DOHH2 (cell line): ENCODE results near the gene MALRD1.

ENCODE experiments used
- CTCF ChIP-seq: fragments of 200-600 bp; sonication (generic); IDR thresholded peaks from one replicate; pipeline ENCODE4 v1.5.1; 2014; ENCODE audit warnings: antibody characterized with exemption, mild to moderate bottlenecking, low read depth, low read length; ENCODE audit not compliant: poor library complexity, severe bottlenecking
- EZH2phosphoT487 ChIP-seq: fragments of 200-600 bp; sonication (generic); IDR thresholded peaks from 2 replicates; pipeline ENCODE4 v1.6.1; 2017; ENCODE audit warnings: borderline replicate concordance, mild to moderate bottlenecking, antibody characterized with exemption, low read length, moderate library complexity, mixed read lengths

GRCh38 chr10:19256331-19256730, 207.7 kb downstream of the MALRD1 start:
- no peak for TF ChIP-seq CTCF
- no peak for TF ChIP-seq EZH2phosphoT487
